22Rv1 (cell line): Measurements from ENCODE around the gene TMEM164.

Experiments
- CTCF ChIP-seq: fragments of 450-650 bp; IDR thresholded peaks from 2 replicates; pipeline ENCODE4 v1.5.1; 2017; ENCODE audit warnings: mild to moderate bottlenecking
- ZFX ChIP-seq: fragments of 450-650 bp; IDR thresholded peaks from 2 replicates; pipeline ENCODE4 v1.6.1; 2017; ENCODE audit warnings: antibody characterized with exemption, borderline replicate concordance

GRCh38 chrX:110034036-110034435, 31.1 kb downstream of the TMEM164 start:
- TF ChIP-seq CTCF (no peak), ZFX (no peak)
